K562 (cell line): Measurements from ENCODE around the gene NUAK1. TPM values are rescaled to one million over a fixed set of nuclear protein-coding genes. Genes with fewer than 3 reads are reported as not detected.

ENCODE experiments used
- ATAC-seq: fragments of 200-7000 bp; cut with Tn5 transposase; 3 replicates; pipeline ENCODE4 v1.9.1; 2020; ENCODE audit warnings: moderate library complexity
- BruUV-seq: library from RNA; stranded (reverse); fragments of 400-500 nt; replicated peaks from 2 replicates; lab custom pipeline; 2021; lab: Mats Ljungman, UMichigan
- CTCF ChIA-PET: fragments of 300-600 bp; formaldehyde crosslinking; extraction: SDS; loops from one replicate; lab custom pipeline; 2021; ENCODE audit warnings: low intra/inter-chr PET ratio; lab: Yijun Ruan, JAX
- POLR2A ChIA-PET: fragments of 300-600, 350-650 bp; sonication (Branson Sonifier 250); formaldehyde crosslinking; extraction: SDS; loops from one replicate; lab custom pipeline; 2021; ENCODE audit warnings: antibody characterized with exemption, inconsistent platforms; lab: Yijun Ruan, JAX
- DNase-seq, 4 experiments: peaks; one replicate each; pipeline versions ENCODE4 v3.0.0 to v3.0.0-alpha.2; 2011 to 2018; ENCODE audit warnings: low spot score in 3 of 4, mixed read lengths in 3 of 4; ENCODE audit errors: extremely low read depth in 1 of 4
- FAIRE-seq: peaks from 2 replicates; lab custom pipeline; 2011; peaks lifted over from hg19 to GRCh38; lab: Jason Lieb, UNC
- H2AFZ ChIP-seq: 2 replicates; pipeline ENCODE4 v1.6.0; 2011; ENCODE audit warnings: low read depth, low read length, control low read depth, inconsistent platforms
- H3K27ac ChIP-seq: fragments of 200-600 bp; 3 replicates; pipeline ENCODE4 v1.8.0; 2011; ENCODE audit warnings: low read depth, mild to moderate bottlenecking, control low read depth, inconsistent platforms, low read length, moderate library complexity, mixed read lengths; ENCODE audit errors: extremely low read depth
- H3K27me3 ChIP-seq, 2 experiments: fragments of 300-600 bp in 1 of 2; 2 replicates in 1 of 2; 3 replicates in 1 of 2; pipeline versions ENCODE4 v1.6.0 to v1.8.0; 2011; ENCODE audit warnings: inconsistent platforms in 2 of 2, low read length in 2 of 2, mild to moderate bottlenecking in 1 of 2, mixed read lengths in 1 of 2, moderate library complexity in 1 of 2; ENCODE audit not compliant: control insufficient read depth in 2 of 2, insufficient read depth in 2 of 2
- H3K36me3 ChIP-seq: fragments of 300-600 bp; 3 replicates; pipeline ENCODE4 v1.8.0; 2011; ENCODE audit warnings: mild to moderate bottlenecking, low read length, inconsistent platforms; ENCODE audit not compliant: control insufficient read depth, insufficient read depth
- H3K4me1 ChIP-seq, 2 experiments: fragments of 200-600 bp in 1 of 2; replicated peaks in 1 of 2; 2 replicates in 1 of 2; 3 replicates in 1 of 2; pipeline versions ENCODE4 v1.5.1 to v1.8.0; 2011; ENCODE audit warnings: inconsistent platforms in 2 of 2, low read length in 2 of 2, mild to moderate bottlenecking in 1 of 2, mixed read lengths in 1 of 2, moderate library complexity in 1 of 2; ENCODE audit not compliant: control insufficient read depth in 2 of 2, insufficient read depth in 2 of 2
- H3K4me2 ChIP-seq: 2 replicates; pipeline ENCODE4 v1.6.1; 2011; ENCODE audit warnings: low read length, control low read depth, inconsistent platforms, mixed read lengths; ENCODE audit not compliant: insufficient read depth
- H3K4me3 ChIP-seq: fragments of 200-600 bp; sonication (generic), shearing (Covaris generic); 2 replicates; pipeline ENCODE4 v1.5.1; 2016; ENCODE audit warnings: control low read depth, inconsistent platforms
- H3K79me2 ChIP-seq: fragments of 200-600 bp; 3 replicates; pipeline ENCODE4 v1.8.0; 2011; ENCODE audit warnings: low read length, inconsistent platforms; ENCODE audit not compliant: control insufficient read depth, insufficient read depth
- H3K9ac ChIP-seq, 2 experiments: 2 replicates each; pipeline versions ENCODE4 v1.6.0 to v1.6.1; 2011; ENCODE audit warnings: low read depth in 2 of 2, low read length in 2 of 2, control low read depth in 1 of 2, inconsistent platforms in 1 of 2, mild to moderate bottlenecking in 1 of 2, mixed read lengths in 1 of 2; ENCODE audit not compliant: insufficient read depth in 1 of 2
- H3K9me1 ChIP-seq: one replicate; pipeline ENCODE4 v1.6.0; 2011; ENCODE audit warnings: inconsistent platforms, mild to moderate bottlenecking, low read length, moderate library complexity; ENCODE audit not compliant: control insufficient read depth, insufficient read depth
- H3K9me3 ChIP-seq: replicated peaks from 2 replicates; pipeline ENCODE4 v1.5.1; 2011; ENCODE audit warnings: low read depth, low read length, inconsistent platforms; ENCODE audit not compliant: control insufficient read depth, insufficient read depth
- H4K20me1 ChIP-seq: replicated peaks from 2 replicates; pipeline ENCODE4 v1.6.1; 2011; ENCODE audit warnings: low read length, inconsistent platforms, mixed read lengths; ENCODE audit not compliant: control insufficient read depth, insufficient read depth
- AFF4 ChIP-seq: sonication (generic); formaldehyde crosslinking; IDR thresholded peaks from 2 replicates; pipeline ENCODE4 v1.8.0; 2023; ENCODE audit warnings: mild to moderate bottlenecking, missing genetic modification reagents
- CBFB ChIP-seq: sonication (generic); formaldehyde crosslinking; IDR thresholded peaks from 2 replicates; pipeline ENCODE4 v1.4.0; 2020; ENCODE audit warnings: mild to moderate bottlenecking, missing genetic modification reagents
- CBX1 ChIP-seq: sonication (generic); IDR thresholded peaks from 2 replicates; pipeline ENCODE4 v1.6.1; 2016; ENCODE audit warnings: antibody characterized with exemption, low read depth, mild to moderate bottlenecking
- CREB1 ChIP-seq, 2 experiments: sonication (generic) in 1 of 2; formaldehyde crosslinking in 1 of 2; IDR thresholded peaks; 2 replicates each; pipeline versions ENCODE4 v1.6.1 to v1.8.0; 2012 to 2022; ENCODE audit warnings: inconsistent platforms in 1 of 2, mild to moderate bottlenecking in 1 of 2, missing genetic modification reagents in 1 of 2, moderate library complexity in 1 of 2
- MAFF ChIP-seq: IDR thresholded peaks from 2 replicates; pipeline ENCODE4 v1.6.1; 2012; ENCODE audit warnings: low read length, improper control_type of control experiment
- MYC ChIP-seq, 2 experiments: fragments of 250-450 bp in 1 of 2; sonication (Bioruptor Pico) in 1 of 2; IDR thresholded peaks; 2 replicates each; pipeline versions ENCODE4 v1.5.1 to v1.6.1; 2012 to 2021; ENCODE audit warnings: low read depth in 2 of 2, borderline replicate concordance in 1 of 2, improper control_type of control experiment in 1 of 2, low read length in 1 of 2, mild to moderate bottlenecking in 1 of 2, moderate library complexity in 1 of 2
- TRIM25 ChIP-seq: fragments of 450-650 bp; IDR thresholded peaks from 2 replicates; pipeline ENCODE4 v1.7.0; 2016; ENCODE audit warnings: borderline replicate concordance
- U2AF1 ChIP-seq: fragments of 200-400 bp; formaldehyde crosslinking; optimal IDR thresholded peaks from 2 replicates; pipeline ENCODE3; 2017; ENCODE audit warnings: mild to moderate bottlenecking, low read depth, low read length, moderate library complexity
- ZBTB43 ChIP-seq: sonication (generic); formaldehyde crosslinking; IDR thresholded peaks from 2 replicates; pipeline ENCODE4 v1.8.0; 2023; ENCODE audit warnings: mild to moderate bottlenecking, missing genetic modification reagents
- ZNF324 ChIP-seq: fragments of 250-450 bp; sonication (Bioruptor Pico); IDR thresholded peaks from 2 replicates; pipeline ENCODE4 v1.4.0; 2020; ENCODE audit warnings: mild to moderate bottlenecking
- ZNF384 ChIP-seq: IDR thresholded peaks from 2 replicates; pipeline ENCODE4 v1.6.1; 2012; ENCODE audit warnings: low read depth, low read length, improper control_type of control experiment
- ZSCAN29 ChIP-seq: fragments of 450-650 bp; IDR thresholded peaks from 2 replicates; pipeline ENCODE4 v1.6.1; 2017
- WGBS: fragments of 100-300 bp; shearing (Covaris generic); methylation state at CpG from one replicate; pipeline ENCODE4 v1.1.6; 2016; ENCODE audit warnings: low coverage, mixed read lengths; ENCODE audit not compliant: insufficient coverage; ENCODE audit errors: missing lambda C conversion rate; 5-methylcytosine and 5-hydroxymethylcytosine counted together
- in situ Hi-C: fragments of 300-500 bp; cut with MboI; formaldehyde crosslinking; loops from 4 replicates; pipeline ENCODE4 v1.15.0; 2018; ENCODE audit warnings: inconsistent platforms, mixed read lengths
- intact Hi-C: fragments of 100-400 bp; cut with micrococcal nuclease; formaldehyde crosslinking; loops from 2 replicates; pipeline ENCODE4 v1.14.2; 2022
- polyA plus RNA-seq, 8 experiments: library from polyadenylated mRNA; depleted of rRNA in 4 of 8; stranded (reverse) in 5 of 8; unstranded in 3 of 8; fragments of >200 nt; fragmentation: Nextera tagmentation in 2 of 8; fragmentation: Illumina TruSeq in 1 of 8; extraction: Ambion mirVana in 2 of 8; extraction: Trizol in 1 of 8; gene quantifications; 2 replicates each; pipeline versions ENCODE4 v1.2.1 to v1.2.3, GENCODE V29; 2011 to 2014; ENCODE audit warnings: inconsistent platforms in 1 of 8, missing spikeins in 1 of 8
- total RNA-seq, 7 experiments: library from RNA; depleted of rRNA in 6 of 7; stranded (reverse); fragments of >200 nt in 6 of 7; fragmentation: Illumina TruSeq in 2 of 7; extraction: Trizol in 2 of 7; gene quantifications; 2 replicates each; pipeline versions ENCODE4 v1.2.1 to v1.2.3, GENCODE V29; 2011 to 2021; ENCODE audit warnings: low replicate concordance in 1 of 7

Gene NUAK1
- total and polyA plus RNA-seq, 9 of the 15 experiments (the other 6 are each of a cell fraction or from before 2014, with no cell fraction given), result 0.02 TPM; not detected in 8

GRCh38 chr12:106123551-106124081 is 15.1 kb downstream of the NUAK1 start:
- FAIRE-seq, result no peak
- H3K4me3 ChIP-seq, result no peak overlapping the region
- no peak for DNase-seq
- CTCF ChIA-PET, result no interaction called here
- BruUV-seq, result no TSS peak
- H3K9ac ChIP-seq, result no peak overlapping the region
- POLR2A ChIA-PET, result interaction anchor here (0.6 to 0.8 kb wide), 2 partner anchors 70 to 94 kb away, joined by 3 read pairs; no protein-coding TSS in a partner anchor
- H3K4me2 ChIP-seq, result no peak overlapping the region
- H3K79me2 ChIP-seq, result no peaks in the 10 kb centered on the region
- peaks cover 2% of the 10 kb centered on the region for H3K9me1 ChIP-seq
- ATAC-seq, result no peak
- H3K27ac ChIP-seq, result no peak overlapping the region
- peaks cover 6 to 30% of the 10 kb centered on the region in 2 experiments; a peak in 4 of 5 replicates for H3K27me3 ChIP-seq
- H3K9me3 ChIP-seq, result no peaks in the 10 kb centered on the region
- WGBS, result under 1% methylated on average over 10 of the region's 10 CpGs
- H3K4me1 ChIP-seq, result no peaks in the 10 kb centered on the region
- no peaks in the 10 kb centered on the region for H4K20me1 ChIP-seq
- no peaks in the 10 kb centered on the region for H3K36me3 ChIP-seq
- intact Hi-C loops, result no loop called here
- in situ Hi-C loops, result no loop called here
- no peak overlapping the region for H2AFZ ChIP-seq
- no peak for TF ChIP-seq ZNF324
- no peak for TF ChIP-seq MAFF
- TF ChIP-seq CREB1 (IDR thresholded peaks at IDR 0.05), result no peak
- TF ChIP-seq CREB1 (CRISPR knock-in tag; IDR thresholded peaks at IDR 0.05), result no peak
- TF ChIP-seq CBFB (CRISPR knock-in tag), result no peak
- TF ChIP-seq ZSCAN29, result no peak
- no peak for TF ChIP-seq ZNF384
- TF ChIP-seq AFF4 (CRISPR knock-in tag), result no peak
- no peak for TF ChIP-seq U2AF1
- TF ChIP-seq MYC (IDR thresholded peaks at IDR 0.05; ENCODE audit: low read depth, low read length), result no peak
- no peak for TF ChIP-seq MYC (CRISPR knock-in tag; IDR thresholded peaks at IDR 0.05; ENCODE audit: borderline replicate concordance, low read depth)
- TF ChIP-seq ZBTB43 (CRISPR knock-in tag), result no peak
- no peak for TF ChIP-seq CBX1
- no peak for TF ChIP-seq TRIM25
